ENCODE results near the gene TTC28.

GRCh38 chr22:28008649-28009048, 671.0 kb downstream of the TTC28 start:
- no peak for TF ChIP-seq ZNF274 (IDR thresholded peaks at IDR 0.05; ENCODE audit: low read depth, low read length)
- TF ChIP-seq YY1 (IDR thresholded peaks at IDR 0.05; ENCODE audit: insufficient read depth, insufficient read length): no peak
- TF ChIP-seq SUZ12 (IDR thresholded peaks at IDR 0.05; ENCODE audit: extremely low read depth, insufficient read depth, insufficient read length): no peak
